Adipocyte (in vitro differentiated cells): Measurements from ENCODE around the gene TMEM240.
"Not testable (repeated sequence)": the region's sequence is repeated elsewhere in the genome, so short reads cannot be mapped to it uniquely, and the experiment has no call there.

ENCODE experiments used
- DNase-seq: peaks from one replicate; pipeline ENCODE4 v3.0.0-alpha.2; 2015; ENCODE audit warnings: low read depth
- H3K27me3 ChIP-seq: replicated peaks from 2 replicates; pipeline ENCODE4 v1.7.0; 2013; ENCODE audit warnings: mild to moderate bottlenecking, low read length, moderate library complexity; ENCODE audit not compliant: control insufficient read depth, insufficient read depth
- H3K36me3 ChIP-seq: 2 replicates; pipeline ENCODE4 v1.7.0; 2013; ENCODE audit warnings: low read length, mild to moderate bottlenecking, moderate library complexity; ENCODE audit not compliant: control insufficient read depth, insufficient read depth, severe bottlenecking
- H3K4me1 ChIP-seq: 2 replicates; pipeline ENCODE4 v1.7.0; 2013; ENCODE audit warnings: mild to moderate bottlenecking, low read length, moderate library complexity; ENCODE audit not compliant: control insufficient read depth, insufficient read depth
- H3K4me3 ChIP-seq: 2 replicates; pipeline ENCODE4 v1.7.0; 2013; ENCODE audit warnings: mild to moderate bottlenecking, low read length, moderate library complexity
- H3K9ac ChIP-seq: 2 replicates; pipeline ENCODE4 v1.7.0; 2013; ENCODE audit warnings: mild to moderate bottlenecking, low read length, moderate library complexity
- H3K9me3 ChIP-seq: 2 replicates; pipeline ENCODE4 v1.7.0; 2013; ENCODE audit warnings: mild to moderate bottlenecking, low read length, moderate library complexity; ENCODE audit not compliant: control insufficient read depth

The TMEM240 gene

DNA sequence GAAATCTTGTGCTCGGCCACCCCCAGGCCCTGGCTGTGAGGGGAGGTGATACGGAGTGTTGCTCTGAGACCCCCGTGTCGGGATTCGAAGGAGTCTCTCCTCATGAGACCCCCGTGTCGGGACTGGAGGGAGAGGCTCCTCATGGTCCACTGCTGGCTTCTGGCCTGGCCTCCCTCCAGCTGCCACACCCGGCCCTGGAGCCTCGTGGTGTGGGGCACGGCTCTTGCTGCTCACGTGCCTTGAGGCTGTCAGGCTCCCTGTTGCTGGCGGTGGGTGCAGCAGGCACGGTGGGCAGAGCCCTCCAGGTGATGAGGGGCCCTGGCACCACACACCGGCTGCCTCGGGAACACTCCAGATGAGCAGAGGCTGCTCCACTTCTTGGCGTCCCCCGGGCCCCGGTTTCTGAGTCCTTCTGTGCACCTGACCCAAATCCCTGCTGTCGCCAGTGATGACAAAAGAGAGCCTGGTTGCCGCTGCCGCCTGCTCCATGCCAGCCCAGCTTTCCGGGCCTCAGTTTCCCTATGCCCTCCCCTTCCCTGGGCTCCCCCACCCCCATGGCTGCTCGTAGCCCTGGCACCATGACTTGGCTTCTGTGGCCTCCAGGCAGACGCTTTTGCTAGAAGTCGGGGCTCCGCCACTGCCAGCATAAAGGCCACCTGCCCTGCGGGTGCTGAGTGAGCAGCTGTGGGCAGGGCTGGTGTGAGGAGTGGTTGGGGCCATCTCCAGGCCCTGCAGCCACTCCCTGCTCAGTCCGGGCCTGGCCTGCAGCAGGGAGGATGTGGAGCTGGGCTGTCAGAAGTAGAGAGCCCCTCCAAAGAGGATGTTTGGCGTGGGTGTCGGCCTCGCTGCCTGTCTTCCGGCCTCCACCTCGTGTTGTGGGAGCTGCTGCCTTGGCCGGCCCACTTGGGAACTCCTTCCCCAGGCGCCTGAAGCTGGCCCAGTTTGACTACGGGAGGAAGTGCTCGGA is 11.8 kb downstream of the TMEM240 start:
- Histone ChIP-seq H3K9me3 (no peaks in the 10 kb centered on the region), H3K36me3 (peaks cover 39% of the 10 kb centered on the region), H3K4me3 (no peak overlapping the region), H3K27me3 (no peaks in the 10 kb centered on the region), H3K4me1 (no peaks in the 10 kb centered on the region), H3K9ac (no peak overlapping the region)
- DNase-seq, result no peak

GRCh38 chr1:1527092-1527816 is 13.2 kb downstream of the TMEM240 start:
- H3K4me1 ChIP-seq, result no peaks in the 10 kb centered on the region
- DNase-seq, result no peak
- H3K9ac ChIP-seq, result no peak overlapping the region
- no peaks in the 10 kb centered on the region for H3K9me3 ChIP-seq
- H3K4me3 ChIP-seq, result no peak overlapping the region
- H3K36me3 ChIP-seq, result peaks cover 39% of the 10 kb centered on the region
- H3K27me3 ChIP-seq, result no peaks in the 10 kb centered on the region

GRCh38 chr1:1526476-1526875 is 13.9 kb downstream of the TMEM240 start:
- H3K4me1 ChIP-seq, DNase-seq, H3K9me3 ChIP-seq, H3K4me3 ChIP-seq, H3K9ac ChIP-seq, H3K27me3 ChIP-seq: not testable (repeated sequence)
- peaks cover 41% of the 10 kb centered on the region for H3K36me3 ChIP-seq

DNA sequence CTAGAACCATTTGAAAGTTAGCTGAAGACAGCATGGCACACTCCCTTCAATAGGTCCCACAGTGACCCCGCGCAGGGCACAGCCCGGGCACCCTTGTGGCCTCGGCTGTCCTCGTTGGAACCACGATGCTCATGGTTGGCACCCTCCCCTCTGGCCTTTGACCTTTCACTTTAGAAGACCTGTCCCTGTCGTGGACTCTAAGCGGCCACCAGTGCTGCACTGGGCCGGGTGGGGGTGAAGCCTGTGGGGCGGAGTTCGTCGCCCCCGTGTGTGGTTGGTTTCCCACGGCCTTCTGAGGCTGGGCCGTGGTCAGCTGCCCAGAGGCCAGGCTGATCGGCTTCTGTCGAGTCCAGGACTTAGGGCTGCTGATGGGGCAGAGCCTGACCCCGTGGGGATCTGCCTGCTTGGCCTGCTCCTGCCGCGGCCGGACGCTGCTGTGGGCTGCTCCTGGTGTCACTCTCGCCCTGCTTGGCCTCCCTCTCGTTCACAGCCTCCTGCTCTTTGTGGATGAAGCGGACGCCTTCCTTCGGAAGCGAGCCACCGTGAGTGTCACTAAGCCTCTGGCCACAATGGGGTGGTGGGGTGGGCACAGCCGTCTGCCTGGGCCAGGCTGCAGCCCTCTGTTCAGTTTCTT is 15.6 kb downstream of the TMEM240 start:
- H3K36me3 ChIP-seq, result peaks cover 48% of the 10 kb centered on the region

DNA sequence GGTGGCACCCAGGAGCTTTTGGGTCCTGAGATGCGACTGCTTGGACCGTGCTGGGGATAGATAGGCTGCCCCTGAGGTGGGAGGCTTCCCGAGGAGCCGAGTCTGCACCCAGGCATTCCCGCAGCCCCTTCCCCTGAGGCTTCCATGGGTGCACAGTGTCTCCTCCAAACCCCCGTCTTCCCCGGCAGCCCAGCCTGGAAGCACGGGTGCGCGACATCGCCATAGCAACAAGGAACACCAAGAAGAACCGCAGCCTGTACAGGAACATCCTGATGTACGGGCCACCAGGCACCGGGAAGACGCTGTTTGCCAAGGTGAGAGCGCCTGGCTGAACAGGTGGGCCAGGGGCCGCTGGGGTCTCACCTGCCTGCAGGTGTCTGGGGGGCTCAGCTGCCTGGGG is 16.8 kb downstream of the TMEM240 start:
- not testable (repeated sequence) for H3K27me3 ChIP-seq, H3K9ac ChIP-seq, H3K9me3 ChIP-seq, DNase-seq, H3K4me1 ChIP-seq, H3K4me3 ChIP-seq
- peaks cover 38% of the 10 kb centered on the region for H3K36me3 ChIP-seq

More for the DNA sequence above, 15.6 kb downstream of the TMEM240 start:
- not testable (repeated sequence) for H3K27me3 ChIP-seq, H3K9ac ChIP-seq, DNase-seq, H3K9me3 ChIP-seq, H3K4me1 ChIP-seq, H3K4me3 ChIP-seq

GRCh38 chr1:1523226-1523625 is 17.2 kb downstream of the TMEM240 start:
- H3K27me3 ChIP-seq, H3K9ac ChIP-seq, H3K9me3 ChIP-seq, H3K4me1 ChIP-seq, DNase-seq, H3K4me3 ChIP-seq: not testable (repeated sequence)
- H3K36me3 ChIP-seq, result peaks cover 35% of the 10 kb centered on the region

DNA sequence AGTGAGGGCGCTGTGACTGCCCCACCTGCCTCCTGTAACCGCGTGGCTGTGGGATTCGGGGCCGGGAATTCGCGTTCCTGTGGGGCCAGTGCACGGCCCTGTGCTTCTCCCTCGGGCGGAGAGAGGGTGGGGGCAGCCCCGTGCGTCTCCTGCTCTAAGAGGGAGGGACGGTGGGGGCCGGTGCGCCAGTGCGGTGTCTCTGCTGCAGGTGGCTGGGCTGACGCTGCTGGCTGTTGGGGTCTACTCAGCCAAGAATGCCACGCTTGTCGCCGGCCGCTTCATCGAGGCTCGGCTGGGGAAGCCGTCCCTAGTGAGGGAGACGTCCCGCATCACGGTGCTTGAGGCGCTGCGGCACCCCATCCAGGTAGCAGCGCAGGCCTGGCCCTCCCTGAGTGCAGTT is 17.9 kb downstream of the TMEM240 start:
- not testable (repeated sequence) for H3K4me3 ChIP-seq, H3K4me1 ChIP-seq
- peaks cover 33% of the 10 kb centered on the region for H3K36me3 ChIP-seq

GRCh38 chr1:1521331-1521730 is 19.1 kb downstream of the TMEM240 start:
- no peaks in the 10 kb centered on the region for H3K4me1 ChIP-seq
- no peaks in the 10 kb centered on the region for H3K9me3 ChIP-seq
- no peak for DNase-seq
- no peak overlapping the region for H3K9ac ChIP-seq
- no peak overlapping the region for H3K4me3 ChIP-seq
- no peaks in the 10 kb centered on the region for H3K27me3 ChIP-seq
- peaks cover 33% of the 10 kb centered on the region for H3K36me3 ChIP-seq

More for the DNA sequence above, 17.9 kb downstream of the TMEM240 start:
- DNase-seq, H3K27me3 ChIP-seq, H3K9ac ChIP-seq, H3K9me3 ChIP-seq: not testable (repeated sequence)

DNA sequence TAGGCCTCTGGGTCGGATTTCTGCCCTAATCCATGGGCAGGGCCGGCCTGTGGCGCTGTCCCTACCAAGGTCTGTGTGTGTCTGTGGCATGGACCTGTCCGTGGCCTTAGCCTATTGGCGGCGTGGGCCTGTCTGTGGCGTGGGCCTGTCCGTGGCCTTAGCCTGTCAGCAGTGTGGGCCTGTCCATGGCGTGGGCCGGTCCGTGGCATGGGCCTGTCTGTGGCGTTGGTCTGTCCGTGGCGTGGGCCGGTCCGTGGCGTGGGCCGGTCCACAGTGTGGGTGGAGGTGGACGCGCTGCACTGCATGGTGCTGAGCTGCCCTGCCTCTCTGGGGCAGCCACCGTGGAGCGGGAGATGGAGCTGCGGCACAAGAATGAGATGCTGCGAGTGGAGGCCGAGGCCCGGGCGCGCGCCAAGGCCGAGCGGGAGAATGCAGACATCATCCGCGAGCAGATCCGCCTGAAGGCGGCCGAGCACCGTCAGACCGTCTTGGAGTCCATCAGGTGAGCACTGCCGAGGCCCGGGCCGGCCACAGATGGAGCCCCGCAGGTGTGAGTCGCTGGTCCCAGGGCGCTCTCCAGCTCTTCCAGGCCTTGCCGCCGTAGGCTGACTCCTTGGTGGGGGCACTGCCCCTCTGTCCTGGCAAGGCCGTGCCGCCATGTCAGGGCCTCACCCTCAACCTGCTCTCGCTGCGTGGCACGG is 20.5 kb downstream of the TMEM240 start:
- not testable (repeated sequence) for H3K4me3 ChIP-seq, DNase-seq, H3K27me3 ChIP-seq, H3K9me3 ChIP-seq, H3K4me1 ChIP-seq, H3K9ac ChIP-seq
- H3K36me3 ChIP-seq, result peaks cover 29% of the 10 kb centered on the region

DNA sequence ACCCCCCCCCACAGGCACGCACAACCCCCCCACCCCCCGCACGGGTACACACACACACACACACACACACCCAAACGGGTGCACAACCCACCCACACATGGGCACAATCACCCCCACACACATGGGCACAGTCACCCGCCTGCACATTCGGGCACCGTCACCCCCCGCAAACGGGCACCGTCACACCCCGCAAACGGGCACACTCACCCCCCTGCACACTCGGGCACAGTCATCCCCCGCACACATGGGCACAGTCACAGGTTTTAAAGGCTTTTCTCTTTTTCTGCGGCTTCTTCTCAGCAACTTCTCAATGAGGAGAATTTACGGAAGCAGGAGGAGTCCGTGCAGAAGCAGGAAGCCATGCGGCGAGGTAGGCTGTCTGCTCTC is 21.8 kb downstream of the TMEM240 start:
- H3K9ac ChIP-seq, DNase-seq, H3K27me3 ChIP-seq, H3K9me3 ChIP-seq, H3K4me1 ChIP-seq, H3K4me3 ChIP-seq: not testable (repeated sequence)
- peaks cover 27% of the 10 kb centered on the region for H3K36me3 ChIP-seq
